ENCODE measurements around the gene DLG2.

DLG2 gene

GRCh38 chr11:83523676-83524075, 2103.5 kb downstream of the DLG2 start:
- no peak for DNase-seq

GRCh38 chr11:83522911-83523310, 2104.2 kb downstream of the DLG2 start:
- DNase-seq: no peak

- DNase-seq: no peak
Measured at GRCh38 chr11:83521647-83522596, 2105.2 kb downstream of the DLG2 start.

GRCh38 chr11:83520849-83521248, 2106.3 kb downstream of the DLG2 start:
- DNase-seq: no peak

- DNase-seq: no peak
Measured at GRCh38 chr11:83511646-83512045, 2115.5 kb downstream of the DLG2 start.

GRCh38 chr11:83510530-83511460, 2116.3 kb downstream of the DLG2 start:
- DNase-seq: no peak

GRCh38 chr11:83508804-83509203, 2118.3 kb downstream of the DLG2 start:
- DNase-seq: no peak

- DNase-seq: no peak
Measured at GRCh38 chr11:83502041-83502440, 2125.1 kb downstream of the DLG2 start.

- DNase-seq: no peak
Measured at GRCh38 chr11:83493917-83494316, 2133.2 kb downstream of the DLG2 start.

GRCh38 chr11:83493034-83493433, 2134.1 kb downstream of the DLG2 start:
- no peak for DNase-seq

GRCh38 chr11:83483808-83484207, 2143.3 kb downstream of the DLG2 start:
- no peak for DNase-seq

GRCh38 chr11:83480811-83481210, 2146.3 kb downstream of the DLG2 start:
- DNase-seq: no peak

- no peak for DNase-seq
Measured at GRCh38 chr11:83480251-83480650, 2146.9 kb downstream of the DLG2 start.

- no peak for DNase-seq
Measured at GRCh38 chr11:83477772-83478171, 2149.4 kb downstream of the DLG2 start.

GRCh38 chr11:83475760-83476159, 2151.4 kb downstream of the DLG2 start:
- DNase-seq: no peak

- DNase-seq: no peak
Measured at GRCh38 chr11:83473743-83474142, 2153.4 kb downstream of the DLG2 start.

- DNase-seq: no peak
Measured at GRCh38 chr11:83472806-83473205, 2154.3 kb downstream of the DLG2 start.

GRCh38 chr11:83471831-83472727, 2155.1 kb downstream of the DLG2 start:
- no peak for DNase-seq

- no peak for DNase-seq
Measured at GRCh38 chr11:83467837-83468236, 2159.3 kb downstream of the DLG2 start.

GRCh38 chr11:83464160-83464944, 2162.8 kb downstream of the DLG2 start:
- DNase-seq: no peak

- no peak for DNase-seq
Measured at GRCh38 chr11:83459798-83460197, 2167.3 kb downstream of the DLG2 start.

- no peak for DNase-seq
Measured at GRCh38 chr11:83456566-83456965, 2170.6 kb downstream of the DLG2 start.
